Peyer's patch (tissue), 4 donors: ENCODE results near the gene PLAC1.

Experiments
- POLR2A ChIP-seq, 2 donors: fragments of 450-650 bp; IDR thresholded peaks; one replicate each; pipeline ENCODE4 v1.5.1; 2017; ENCODE audit warnings: antibody characterized with exemption in 2 of 2, mild to moderate bottlenecking in 2 of 2, moderate library complexity in 2 of 2
- TF ChIP-seq, protein P1 (sequence below), 6 experiments: fragments of 450-650 bp in 4 of 6; fragments of 200-600 bp in 2 of 6; sonication (generic) in 1 of 6; IDR thresholded peaks; one replicate each; pipeline ENCODE4 v1.5.1; 2017 to 2019; ENCODE audit warnings: antibody characterized with exemption in 6 of 6, mild to moderate bottlenecking in 3 of 6, moderate library complexity in 1 of 6

DNA sequence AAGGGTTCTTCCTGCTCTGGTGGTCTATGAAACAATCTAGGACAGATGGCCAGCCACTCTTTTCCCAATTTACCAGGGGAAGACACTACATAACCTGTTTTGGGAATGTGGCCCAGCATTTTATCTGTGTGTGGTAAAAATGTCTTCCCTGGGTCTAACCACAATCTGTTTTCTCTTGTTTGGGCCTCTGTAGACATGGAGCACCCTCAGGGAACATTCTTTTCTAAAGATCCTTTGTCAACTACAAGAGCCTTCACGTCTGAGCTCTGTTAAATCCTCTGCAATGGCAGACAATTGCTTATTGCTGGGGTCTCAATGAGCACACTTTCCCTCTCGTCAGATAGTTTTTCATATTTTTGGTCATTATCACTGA lies 35.5 kb downstream of the PLAC1 start:
- TF ChIP-seq, protein P1, sequence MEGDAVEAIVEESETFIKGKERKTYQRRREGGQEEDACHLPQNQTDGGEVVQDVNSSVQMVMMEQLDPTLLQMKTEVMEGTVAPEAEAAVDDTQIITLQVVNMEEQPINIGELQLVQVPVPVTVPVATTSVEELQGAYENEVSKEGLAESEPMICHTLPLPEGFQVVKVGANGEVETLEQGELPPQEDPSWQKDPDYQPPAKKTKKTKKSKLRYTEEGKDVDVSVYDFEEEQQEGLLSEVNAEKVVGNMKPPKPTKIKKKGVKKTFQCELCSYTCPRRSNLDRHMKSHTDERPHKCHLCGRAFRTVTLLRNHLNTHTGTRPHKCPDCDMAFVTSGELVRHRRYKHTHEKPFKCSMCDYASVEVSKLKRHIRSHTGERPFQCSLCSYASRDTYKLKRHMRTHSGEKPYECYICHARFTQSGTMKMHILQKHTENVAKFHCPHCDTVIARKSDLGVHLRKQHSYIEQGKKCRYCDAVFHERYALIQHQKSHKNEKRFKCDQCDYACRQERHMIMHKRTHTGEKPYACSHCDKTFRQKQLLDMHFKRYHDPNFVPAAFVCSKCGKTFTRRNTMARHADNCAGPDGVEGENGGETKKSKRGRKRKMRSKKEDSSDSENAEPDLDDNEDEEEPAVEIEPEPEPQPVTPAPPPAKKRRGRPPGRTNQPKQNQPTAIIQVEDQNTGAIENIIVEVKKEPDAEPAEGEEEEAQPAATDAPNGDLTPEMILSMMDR (IDR thresholded peaks at IDR 0.05): no peak
- TF ChIP-seq POLR2A (IDR thresholded peaks at IDR 0.05): no peak
